GM12865 (cell line): ENCODE results near the gene FRRS1.

Source experiments
- DNase-seq: peaks from one replicate; pipeline ENCODE4 v3.0.0; 2010; ENCODE audit warnings: low read depth
- H3K4me3 ChIP-seq: 2 replicates; pipeline ENCODE4 v1.5.1; 2011; ENCODE audit warnings: mild to moderate bottlenecking, low read depth, low read length, control low read depth
- TF ChIP-seq, protein P1 (sequence below): IDR thresholded peaks from 2 replicates; pipeline ENCODE4 v1.5.1; 2011; ENCODE audit warnings: low read length, control low read depth, low read depth, inconsistent platforms; ENCODE audit not compliant: insufficient read depth; ENCODE audit errors: missing control alignments

Gene FRRS1

DNA sequence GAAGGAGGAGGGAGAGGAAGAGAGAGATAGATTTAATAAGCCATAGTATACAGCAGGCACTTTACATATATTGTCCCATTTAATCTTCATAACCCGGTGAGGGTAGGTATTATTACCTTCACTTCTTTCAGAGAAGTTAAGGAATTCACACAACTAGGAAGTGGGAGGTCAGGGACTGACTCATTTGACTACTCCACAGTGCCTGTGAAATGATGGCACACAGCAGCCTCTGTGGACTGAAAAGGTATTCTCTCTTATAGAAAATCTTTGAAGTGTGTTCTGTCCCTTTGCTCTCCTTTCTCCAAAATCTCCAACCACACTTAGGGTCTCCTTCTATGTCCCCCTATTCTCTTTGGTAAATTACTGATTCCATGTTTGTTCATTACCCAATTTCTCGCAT lies 96.6 kb downstream of the FRRS1 start:
- DNase-seq = no peak
- H3K4me3 ChIP-seq = no peak overlapping the region
- TF ChIP-seq, protein P1, sequence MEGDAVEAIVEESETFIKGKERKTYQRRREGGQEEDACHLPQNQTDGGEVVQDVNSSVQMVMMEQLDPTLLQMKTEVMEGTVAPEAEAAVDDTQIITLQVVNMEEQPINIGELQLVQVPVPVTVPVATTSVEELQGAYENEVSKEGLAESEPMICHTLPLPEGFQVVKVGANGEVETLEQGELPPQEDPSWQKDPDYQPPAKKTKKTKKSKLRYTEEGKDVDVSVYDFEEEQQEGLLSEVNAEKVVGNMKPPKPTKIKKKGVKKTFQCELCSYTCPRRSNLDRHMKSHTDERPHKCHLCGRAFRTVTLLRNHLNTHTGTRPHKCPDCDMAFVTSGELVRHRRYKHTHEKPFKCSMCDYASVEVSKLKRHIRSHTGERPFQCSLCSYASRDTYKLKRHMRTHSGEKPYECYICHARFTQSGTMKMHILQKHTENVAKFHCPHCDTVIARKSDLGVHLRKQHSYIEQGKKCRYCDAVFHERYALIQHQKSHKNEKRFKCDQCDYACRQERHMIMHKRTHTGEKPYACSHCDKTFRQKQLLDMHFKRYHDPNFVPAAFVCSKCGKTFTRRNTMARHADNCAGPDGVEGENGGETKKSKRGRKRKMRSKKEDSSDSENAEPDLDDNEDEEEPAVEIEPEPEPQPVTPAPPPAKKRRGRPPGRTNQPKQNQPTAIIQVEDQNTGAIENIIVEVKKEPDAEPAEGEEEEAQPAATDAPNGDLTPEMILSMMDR = no peak

DNA sequence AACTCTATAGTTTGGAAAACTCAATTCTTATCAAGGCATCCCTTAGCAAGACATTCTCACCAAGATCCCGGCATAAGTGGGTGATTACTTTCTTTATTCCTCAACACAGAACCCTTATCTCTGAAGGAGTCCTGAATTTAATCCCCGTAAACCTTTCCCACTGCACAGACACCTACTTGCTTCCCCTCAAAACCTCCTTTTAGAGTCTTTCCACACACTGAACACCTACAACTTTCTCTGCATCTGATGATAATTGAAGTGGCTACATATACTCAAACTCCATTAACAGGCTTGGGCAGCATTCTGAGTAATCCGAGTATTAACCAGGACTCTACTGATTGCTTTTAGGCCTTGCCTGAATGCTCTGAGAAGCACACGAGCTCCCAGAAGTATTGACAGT lies 97.1 kb downstream of the FRRS1 start:
- no peak for DNase-seq
- no peak overlapping the region for H3K4me3 ChIP-seq
- TF ChIP-seq, protein P1 = no peak

DNA sequence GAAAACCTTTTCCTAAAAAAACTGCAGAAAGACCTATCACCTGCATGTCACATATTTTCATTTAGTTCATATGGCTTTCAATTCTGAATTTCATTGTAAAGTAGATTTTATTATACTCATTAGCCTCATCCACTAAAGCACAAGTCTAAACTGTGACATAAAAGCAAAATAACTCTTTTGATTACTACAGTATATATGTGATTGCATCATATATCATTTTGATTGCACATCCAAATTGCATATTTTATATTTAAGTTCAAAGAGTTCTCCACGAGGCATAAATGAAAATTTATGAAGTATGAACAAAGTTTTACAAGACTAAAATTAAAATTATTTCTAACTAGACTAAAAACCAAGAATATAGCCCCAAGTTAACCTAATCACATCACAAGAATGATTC lies 101.2 kb downstream of the FRRS1 start:
- no peak overlapping the region for H3K4me3 ChIP-seq
- no peak for DNase-seq
- TF ChIP-seq, protein P1 = no peak

- DNase-seq = no peak
- H3K4me3 ChIP-seq = no peak overlapping the region
- TF ChIP-seq, protein P1 = no peak
Measured at GRCh38 chr1:99663501-99663900, 102.9 kb downstream of the FRRS1 start.

- TF ChIP-seq, protein P1 = no peak
Measured at GRCh38 chr1:99662539-99663080, 103.8 kb downstream of the FRRS1 start.

GRCh38 chr1:99661780-99662179 lies 104.7 kb downstream of the FRRS1 start:
- no peak for DNase-seq

More at GRCh38 chr1:99662539-99663080, 103.8 kb downstream of the FRRS1 start:
- no peak for DNase-seq
- no peak overlapping the region for H3K4me3 ChIP-seq

More at GRCh38 chr1:99661780-99662179, 104.7 kb downstream of the FRRS1 start:
- TF ChIP-seq, protein P1 = no peak
- H3K4me3 ChIP-seq = no peak overlapping the region
